Measurements from ENCODE around the gene GPAT3. TPM values are rescaled to one million over a fixed set of nuclear protein-coding genes. Genes with fewer than 3 reads are reported as not detected.
A peak's percentile ranks its signal among the peaks of the same experiment; 100 is the strongest.
"Not testable (repeated sequence)": the region's sequence is repeated elsewhere in the genome, so short reads cannot be mapped to it uniquely, and the experiment has no call there.

GPAT3 gene
- 10 to 100 TPM; 10.8 to 23.8 (median 19.5) TPM for polyA plus RNA-seq (ENCODE audit: insufficient read length in 10 of 10)
- long read RNA-seq, donor 1, partial matches to known transcripts = 0 of 1 reads
- long read RNA-seq, donor 1, other reads (novel, unspliced or antisense) = 0 of 1 reads
- long read RNA-seq, donor 2, partial matches to known transcripts = 0 of 3 reads
- long read RNA-seq, donor 2, other reads (novel, unspliced or antisense) = 0 of 3 reads
- long read RNA-seq, donor 3 = 0 reads
- long read RNA-seq, donor 4, partial matches to known transcripts = 0 of 1 reads
- long read RNA-seq, donor 4, other reads (novel, unspliced or antisense) = 0 of 1 reads
- long read RNA-seq, donor 5, partial matches to known transcripts = 0 of 1 reads
- long read RNA-seq, donor 5, other reads (novel, unspliced or antisense) = 0 of 1 reads
- long read RNA-seq, donor 6, partial matches to known transcripts = 9 of 13 reads
- long read RNA-seq, donor 6, other reads (novel, unspliced or antisense) = 0 of 13 reads
- long read RNA-seq, donor 7, partial matches to known transcripts = 0 of 2 reads
- long read RNA-seq, donor 7, other reads (novel, unspliced or antisense) = 0 of 2 reads
- long read RNA-seq, donor 8, partial matches to known transcripts = 0 of 1 reads
- long read RNA-seq, donor 8, other reads (novel, unspliced or antisense) = 0 of 1 reads
- long read RNA-seq, donor 9 = 0 reads

- peak; percentile 29 to 75 (median 34) for DNase-seq
Measured at GRCh38 chr4:83535520-83536361, at the start of gene GPAT3. TSS of gene GPAT3 (plus strand) at chr4:83536108. CDS start at chr4:83536623, 515 bp downstream.

DNA sequence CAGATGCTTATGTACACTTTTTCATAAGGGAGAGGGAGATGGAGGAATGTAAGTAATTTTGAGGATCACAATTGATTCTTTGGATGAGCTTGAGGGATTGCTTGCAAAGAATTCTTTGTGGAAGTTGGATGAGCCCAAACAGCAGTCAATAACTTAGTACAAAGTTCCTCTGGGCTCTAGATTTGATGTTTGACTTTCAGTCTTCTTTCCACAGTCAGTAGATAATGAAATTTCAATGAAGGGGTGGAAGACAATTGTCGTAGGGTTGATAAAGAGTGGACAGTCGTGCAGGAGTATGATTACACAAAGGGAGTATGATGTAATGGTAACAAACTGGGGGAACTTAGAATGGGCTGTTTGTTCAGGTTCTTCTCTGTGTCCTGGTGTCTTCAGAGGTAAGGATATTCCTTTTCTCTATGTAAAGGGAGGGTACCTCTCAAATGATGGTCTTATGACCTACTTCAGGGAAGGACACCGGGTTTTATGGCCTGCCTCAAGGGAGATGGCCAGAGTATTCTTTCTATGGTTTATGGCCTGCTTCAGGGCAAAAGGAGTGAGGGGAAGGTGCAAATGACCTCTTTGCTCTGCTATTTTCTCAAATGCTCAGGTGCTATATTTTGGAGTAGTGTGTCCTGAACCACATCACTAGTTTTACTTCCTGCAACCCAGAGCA is 49.3 kb upstream of the GPAT3 start:
- DNase-seq = no peak

- DNase-seq = no peak
Measured at GRCh38 chr4:83489711-83490326, 46.1 kb upstream of the GPAT3 start.

- peak in 1 of 3 donors; percentile 17 for DNase-seq
Measured at GRCh38 chr4:83490876-83491450, 44.9 kb upstream of the GPAT3 start.

DNA sequence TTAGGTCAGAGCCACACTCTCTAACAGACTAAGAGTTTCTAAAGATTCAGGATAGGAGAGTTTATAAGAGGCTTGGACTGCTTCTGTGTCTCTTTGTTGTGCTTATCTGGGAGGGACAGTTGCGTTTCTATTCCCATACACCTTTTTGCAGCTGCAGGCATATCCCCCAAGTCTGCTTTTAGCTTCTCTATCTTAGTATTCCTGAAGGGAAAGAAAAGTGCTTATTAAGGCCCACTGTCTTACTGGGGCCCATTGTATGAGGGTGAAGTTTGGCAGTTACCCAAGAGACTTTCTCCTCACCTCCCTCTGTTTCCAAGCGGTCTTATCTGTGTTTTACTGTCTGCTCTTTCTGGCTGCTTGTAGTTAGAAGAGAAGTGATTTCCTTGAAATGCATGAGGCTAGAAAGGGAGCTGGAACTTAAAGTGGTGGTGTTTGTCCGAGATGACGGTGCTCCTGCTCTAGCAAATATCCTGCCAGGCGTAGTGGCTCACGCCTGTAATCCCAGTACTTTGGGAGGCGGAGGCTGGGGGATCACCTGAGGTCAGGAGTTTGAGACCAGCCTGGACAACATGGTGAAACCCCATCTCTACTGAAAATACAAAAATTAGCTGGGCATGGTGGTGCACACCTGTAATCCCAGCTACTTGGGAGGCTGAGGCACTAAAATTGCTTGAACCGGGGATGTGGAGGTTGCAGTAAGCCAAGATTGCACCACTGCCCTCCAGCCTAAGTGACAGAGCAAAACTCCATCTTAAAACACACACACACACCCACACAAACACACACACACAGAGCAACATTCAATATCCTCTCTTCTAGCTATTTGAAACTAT is 39.6 kb upstream of the GPAT3 start:
- not testable (repeated sequence) for DNase-seq

DNA sequence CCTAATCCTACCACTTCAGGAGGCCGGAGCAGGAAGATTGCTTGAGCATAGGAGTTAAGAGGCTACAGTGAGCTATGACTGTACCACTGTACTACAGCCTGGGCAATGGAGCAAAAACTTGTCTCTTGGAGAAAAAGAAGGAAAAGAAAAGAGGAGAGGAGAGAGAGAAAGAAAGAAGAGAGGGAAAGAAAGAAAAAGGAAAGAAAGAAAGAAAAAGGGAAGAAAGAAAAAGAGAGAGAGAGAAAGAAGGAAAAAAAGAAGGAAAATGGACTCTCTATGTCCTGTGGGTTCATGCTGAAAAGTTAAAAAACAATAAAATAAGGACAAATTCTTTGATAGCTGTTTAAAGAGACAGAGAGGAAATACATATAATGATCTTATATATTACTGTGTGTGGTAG is 37.7 kb upstream of the GPAT3 start:
- DNase-seq = no peak

DNA sequence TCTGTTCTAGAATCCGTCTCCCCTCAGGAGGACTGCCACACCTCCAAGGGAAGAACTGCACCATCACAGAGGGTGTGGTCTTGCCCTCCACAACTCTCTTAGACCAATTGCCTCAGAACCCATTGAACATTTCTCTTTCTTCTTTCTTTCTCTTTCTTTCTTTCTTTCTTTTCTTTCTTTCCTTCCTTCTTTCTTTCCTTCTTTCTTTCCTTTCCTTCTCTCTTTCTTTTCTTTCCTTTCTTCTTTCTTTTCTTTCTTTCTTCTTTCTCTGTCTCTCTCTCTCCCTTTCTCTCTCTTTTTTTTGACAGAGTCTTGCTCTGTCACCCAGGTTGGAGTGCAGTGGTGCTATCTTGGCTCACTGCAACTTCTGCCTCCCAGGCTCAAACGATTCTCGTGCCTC is 34.2 kb upstream of the GPAT3 start:
- not testable (repeated sequence) for DNase-seq

DNA sequence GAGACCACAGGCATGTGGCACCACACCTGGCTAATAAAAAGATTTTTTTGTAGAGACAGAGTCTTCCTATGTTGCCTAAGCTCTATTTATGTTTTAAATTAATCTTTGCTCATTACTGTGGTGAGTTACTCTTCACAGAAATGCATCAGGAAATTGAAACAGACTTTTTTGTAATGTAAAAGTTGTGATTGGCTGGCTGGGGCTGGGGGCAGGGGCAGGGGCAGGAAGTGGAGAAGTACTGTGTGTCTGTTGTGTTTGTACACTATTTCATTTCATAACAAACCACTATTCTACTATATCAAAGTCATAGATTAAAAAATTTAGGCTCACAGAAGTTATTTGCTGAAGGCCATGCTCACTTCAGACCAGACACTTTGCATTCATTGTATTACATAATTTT is 31.9 kb upstream of the GPAT3 start:
- DNase-seq = no peak

DNA sequence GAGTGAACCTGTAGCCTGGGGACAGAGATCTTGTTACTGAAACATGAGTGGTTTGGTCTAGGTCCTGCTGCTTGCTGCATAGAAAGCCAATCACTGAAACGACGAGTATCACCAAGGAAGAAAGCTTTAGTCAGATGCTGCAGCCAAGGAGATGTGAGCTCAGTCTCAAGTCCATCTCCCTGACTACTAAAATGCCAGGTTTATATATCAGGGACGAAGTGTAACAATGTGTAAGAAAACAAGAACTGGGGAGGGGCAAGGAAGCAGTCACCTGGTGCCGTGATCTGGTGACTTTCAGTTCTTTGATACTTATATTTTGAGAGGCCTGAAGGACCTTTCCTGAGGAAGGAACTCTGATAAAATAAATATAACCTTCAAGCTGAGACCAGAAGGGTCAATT is 31.4 kb upstream of the GPAT3 start:
- DNase-seq = no peak

GRCh38 chr4:83504996-83505395 is 30.9 kb upstream of the GPAT3 start:
- DNase-seq = no peak

DNA sequence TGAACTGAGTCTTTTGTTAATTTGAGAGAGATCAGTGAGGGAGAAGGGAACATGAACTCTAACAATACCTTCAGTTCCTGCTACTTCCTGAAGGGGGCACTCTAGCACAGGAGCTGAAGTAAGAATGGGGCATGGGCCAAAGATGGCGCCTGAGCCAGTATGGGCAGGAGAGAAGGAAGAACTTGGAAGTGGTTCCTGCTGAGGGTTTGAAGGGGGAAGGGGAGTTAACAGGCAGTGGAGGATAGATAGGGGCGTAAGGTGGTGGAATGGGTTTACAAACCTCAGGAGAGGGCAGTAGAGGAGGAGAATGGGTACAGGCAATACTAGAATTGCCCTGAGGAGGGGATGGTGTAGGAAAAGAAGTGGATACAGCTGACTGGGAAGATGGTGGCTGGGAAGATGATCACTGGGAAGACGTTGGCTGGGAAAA is 26.7 kb upstream of the GPAT3 start:
- peak in 1 of 3 donors; percentile 7 for DNase-seq

- no peak for DNase-seq
Measured at GRCh38 chr4:83510442-83510841, 25.5 kb upstream of the GPAT3 start.

GRCh38 chr4:83516042-83516772 is 19.7 kb upstream of the GPAT3 start:
- DNase-seq = no peak

GRCh38 chr4:83522239-83522638 is 13.7 kb upstream of the GPAT3 start:
- DNase-seq = no peak

DNA sequence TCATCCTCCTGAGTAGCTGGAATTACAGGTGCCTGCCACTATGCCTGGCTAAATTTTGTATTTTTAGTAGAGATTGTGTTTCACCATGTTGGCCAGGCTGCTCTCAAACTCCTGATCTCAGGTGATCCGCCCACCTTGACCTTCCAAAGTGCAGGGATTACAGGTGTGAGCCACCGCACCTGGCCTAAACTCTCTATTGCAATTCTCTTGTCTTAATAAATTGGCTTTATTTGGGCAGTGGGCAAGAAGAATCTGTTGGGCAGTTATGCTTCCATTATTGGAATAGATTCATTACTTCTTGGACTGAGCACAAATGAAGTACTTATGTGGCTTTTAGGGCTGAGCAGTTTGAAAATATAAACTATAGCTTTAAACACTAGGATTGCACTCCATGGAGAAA is 8.2 kb upstream of the GPAT3 start:
- no peak for DNase-seq

GRCh38 chr4:83536362-83537272 is 709 bp downstream of the GPAT3 start:
- peak in 2 of 3 donors; percentile 10 to 22 for DNase-seq

DNA sequence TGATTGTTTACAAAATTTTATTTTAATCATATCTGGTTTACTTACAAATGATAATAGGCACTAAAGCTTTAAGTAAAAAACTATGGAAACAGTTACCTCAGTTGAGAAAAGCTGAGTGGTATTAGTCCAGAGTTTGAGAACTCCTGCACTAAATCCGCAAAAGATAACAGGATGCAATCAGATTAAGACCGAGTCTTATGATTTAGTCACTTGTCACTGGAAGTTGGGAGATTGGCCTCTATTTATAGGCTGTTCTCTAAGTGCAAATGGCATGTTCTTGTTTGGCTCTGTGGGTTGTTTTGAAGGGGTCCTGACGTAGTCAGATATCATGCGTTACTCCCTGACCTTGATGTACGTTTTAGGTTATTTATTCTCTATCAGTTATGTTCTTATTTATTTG is 6.3 kb downstream of the GPAT3 start:
- no peak for DNase-seq

- DNase-seq = peak in 2 of 3 donors; percentile 16 to 41
Measured at GRCh38 chr4:83546786-83547185, 10.9 kb downstream of the GPAT3 start.

Data from muscle of back (tissue), 13 donors.